Stimulated activated naive CD8-positive, alpha-beta T cell treated with anti-CD3 and anti-CD28 coated beads, Interleukin-15, Interleukin-2, amounts not matched to agents 100 U/mL and 50 U/mL, for 24 hours (primary cell): Measurements from ENCODE around the gene HS1BP3.
A peak's percentile ranks its signal among the peaks of the same experiment; 100 is the strongest.

Source experiments
- ATAC-seq: fragments of 150-1000 bp; cut with Tn5 transposase; one replicate; pipeline ENCODE4 v1.10.0; 2021
- DNase-seq: peaks from one replicate; pipeline ENCODE4 v3.0.0; 2021

HS1BP3 gene, protein sequence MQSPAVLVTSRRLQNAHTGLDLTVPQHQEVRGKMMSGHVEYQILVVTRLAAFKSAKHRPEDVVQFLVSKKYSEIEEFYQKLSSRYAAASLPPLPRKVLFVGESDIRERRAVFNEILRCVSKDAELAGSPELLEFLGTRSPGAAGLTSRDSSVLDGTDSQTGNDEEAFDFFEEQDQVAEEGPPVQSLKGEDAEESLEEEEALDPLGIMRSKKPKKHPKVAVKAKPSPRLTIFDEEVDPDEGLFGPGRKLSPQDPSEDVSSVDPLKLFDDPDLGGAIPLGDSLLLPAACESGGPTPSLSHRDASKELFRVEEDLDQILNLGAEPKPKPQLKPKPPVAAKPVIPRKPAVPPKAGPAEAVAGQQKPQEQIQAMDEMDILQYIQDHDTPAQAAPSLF

GRCh38 chr2:20650877-20651730, at the start of gene HS1BP3:
Gene HS1BP3 (minus strand): TSS chr2:20651098. CDS start chr2:20651063, 35 bp downstream.
- DNase-seq (peak; percentile 90), ATAC-seq (peak; percentile 97)

GRCh38 chr2:20698916-20699613, 48.2 kb upstream of the HS1BP3 start:
- no peak for ATAC-seq
- DNase-seq = no peak

DNA sequence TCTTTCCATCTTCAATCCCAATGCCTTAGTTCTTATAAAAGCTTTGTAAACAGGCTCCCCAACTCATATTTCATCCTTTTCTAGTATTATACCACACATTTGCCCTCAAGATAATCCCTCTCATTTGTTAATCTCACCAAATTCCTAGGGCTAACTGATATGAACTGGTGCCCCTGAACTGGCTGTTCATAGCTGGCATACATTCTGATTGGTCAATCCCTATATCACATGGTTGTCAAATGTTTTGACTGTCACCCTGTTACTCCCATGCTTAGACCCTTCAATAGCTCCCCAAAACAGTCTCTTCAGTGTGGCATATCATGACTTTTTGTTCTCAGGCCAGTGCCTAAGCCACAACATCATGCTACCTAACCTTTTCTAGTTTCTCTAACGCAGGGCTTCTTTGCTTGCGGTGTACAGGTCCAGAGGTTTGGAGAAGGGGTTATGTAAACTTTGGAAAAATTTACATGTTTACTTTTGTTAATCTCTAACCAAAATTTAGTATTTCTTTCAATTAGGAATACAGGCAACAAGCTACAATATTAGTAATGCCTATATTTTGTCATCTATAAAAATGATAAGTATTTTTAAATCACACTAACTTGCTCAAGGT, 46.5 kb upstream of the HS1BP3 start:
- no peak for ATAC-seq
- no peak for DNase-seq

- ATAC-seq (no peak), DNase-seq (no peak)
These were observed 45.5 kb upstream of the HS1BP3 start for GRCh38 chr2:20696366-20696765.

- no peak for ATAC-seq
- no peak for DNase-seq
These were observed 42.4 kb upstream of the HS1BP3 start for GRCh38 chr2:20693317-20693716.

GRCh38 chr2:20692081-20692480, 41.2 kb upstream of the HS1BP3 start:
- no peak for DNase-seq
- ATAC-seq = no peak

DNA sequence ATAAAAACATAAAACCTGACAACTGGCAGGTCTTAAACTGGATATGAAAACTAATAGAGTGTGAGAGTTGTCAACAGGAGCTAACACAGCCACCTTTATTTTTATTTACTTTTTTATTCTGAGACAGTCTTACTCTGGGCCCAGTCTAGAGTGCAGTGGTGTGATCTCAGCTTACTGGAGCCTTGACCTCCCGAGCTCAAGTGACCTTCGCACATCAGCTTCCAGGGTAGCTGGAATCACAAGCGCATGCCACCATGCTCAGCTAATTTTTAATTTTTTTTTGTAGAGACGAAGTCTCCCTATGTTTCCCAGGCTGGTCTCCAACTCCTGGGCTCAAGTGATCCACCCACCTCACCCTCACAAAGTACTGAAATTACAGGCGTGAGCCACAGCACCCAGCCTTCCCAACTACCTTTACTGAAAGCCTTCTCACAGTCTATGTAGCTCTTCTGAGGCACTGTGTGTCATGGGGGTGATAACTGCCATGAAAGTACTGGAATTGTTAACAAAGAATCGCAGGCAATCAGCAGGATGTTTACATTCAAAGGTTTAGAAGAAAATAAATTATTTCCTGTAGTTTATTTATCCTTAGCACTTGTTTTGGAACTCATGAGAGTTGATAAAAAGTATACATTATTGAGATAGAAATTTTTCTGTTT, 40.3 kb upstream of the HS1BP3 start:
- ATAC-seq (no peak), DNase-seq (no peak)

- DNase-seq (no peak), ATAC-seq (no peak)
These were observed 38.7 kb upstream of the HS1BP3 start for GRCh38 chr2:20689428-20690264.

DNA sequence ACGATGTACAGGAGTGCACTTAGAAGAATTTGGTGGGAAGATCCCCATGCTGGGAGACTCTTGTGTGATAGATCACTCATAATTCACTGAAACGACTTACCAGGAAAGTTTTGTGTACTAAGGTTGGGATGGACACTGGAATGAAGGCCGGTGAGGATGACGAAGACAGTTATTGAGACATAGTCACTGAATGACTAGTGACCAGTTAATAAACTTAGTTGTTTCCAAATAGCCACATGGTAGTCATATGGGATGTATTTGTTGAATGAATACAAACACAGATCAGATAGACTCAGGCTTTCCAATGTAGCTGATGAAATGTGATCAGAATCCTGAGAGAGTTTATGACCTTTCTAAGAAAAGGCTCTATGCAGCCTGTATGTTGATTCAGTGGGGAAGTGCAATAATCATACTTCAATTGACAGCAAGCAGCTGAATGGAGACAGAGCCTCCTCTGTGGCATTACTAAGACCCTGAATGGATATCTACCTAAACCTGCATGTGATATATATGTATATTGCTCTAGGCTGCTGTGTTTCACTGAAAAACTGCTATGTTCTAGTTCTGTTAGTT, 36.4 kb upstream of the HS1BP3 start:
- DNase-seq (no peak), ATAC-seq (no peak)

DNA sequence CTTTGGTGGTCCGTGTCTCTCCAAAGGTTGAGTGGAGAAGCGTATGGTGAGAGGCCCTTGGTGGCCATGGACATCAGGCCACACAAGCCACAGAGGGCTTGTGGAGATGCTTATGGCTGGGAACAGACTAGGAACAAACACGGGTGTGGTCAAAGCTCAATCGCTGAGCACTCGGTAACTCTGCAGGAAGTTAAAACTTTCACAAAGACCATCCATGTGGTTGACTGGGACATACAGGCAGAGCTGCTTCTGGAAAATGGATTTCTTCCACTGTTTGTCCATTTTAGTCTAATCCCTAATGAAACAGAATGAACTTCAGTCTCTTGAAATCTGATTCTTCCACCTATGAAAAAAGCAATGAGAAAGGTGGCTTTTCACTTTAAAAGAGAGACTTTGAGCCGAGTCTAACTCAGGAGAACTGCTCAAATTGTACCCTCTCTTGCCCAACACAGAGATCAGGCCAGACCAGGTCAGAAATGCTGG, 33.7 kb upstream of the HS1BP3 start:
- DNase-seq = no peak
- no peak for ATAC-seq

- ATAC-seq (no peak), DNase-seq (no peak)
These were observed 31.4 kb upstream of the HS1BP3 start for GRCh38 chr2:20682167-20682920.

DNA sequence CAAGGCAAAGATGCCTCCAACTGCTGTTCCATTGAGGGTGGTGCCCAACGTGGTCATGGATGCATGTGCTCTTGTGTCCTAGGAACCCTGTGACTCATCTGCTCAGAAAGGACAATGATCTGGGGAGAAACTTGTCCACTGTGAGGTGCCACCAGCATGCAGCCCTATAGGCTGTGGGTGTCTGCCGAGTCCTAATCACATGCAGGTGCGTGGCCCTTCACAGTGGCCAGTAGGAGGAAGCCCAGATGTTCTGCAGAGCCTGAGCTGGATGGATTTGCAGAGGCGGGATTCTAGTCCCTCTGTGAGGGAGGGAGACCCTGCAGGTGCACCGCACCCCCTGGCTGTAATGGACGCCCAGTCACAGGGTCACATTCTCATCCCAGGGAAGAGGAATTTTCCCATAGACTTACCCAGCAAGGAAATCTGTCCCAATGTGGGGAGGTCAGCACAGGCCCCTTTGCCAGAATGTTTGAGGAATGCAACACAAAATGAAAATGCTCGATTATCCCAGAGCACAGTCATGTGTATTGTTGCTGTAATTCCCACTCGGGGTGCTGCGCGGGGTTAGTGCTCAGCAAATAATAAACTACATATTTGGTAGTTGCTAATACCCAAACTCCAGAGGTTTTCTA, 30.0 kb upstream of the HS1BP3 start:
- DNase-seq (no peak), ATAC-seq (no peak)

GRCh38 chr2:20678780-20679179, 27.9 kb upstream of the HS1BP3 start:
- no peak for DNase-seq
- ATAC-seq = no peak

GRCh38 chr2:20678086-20678395, 27.1 kb upstream of the HS1BP3 start:
- no peak for DNase-seq
- ATAC-seq = no peak

DNA sequence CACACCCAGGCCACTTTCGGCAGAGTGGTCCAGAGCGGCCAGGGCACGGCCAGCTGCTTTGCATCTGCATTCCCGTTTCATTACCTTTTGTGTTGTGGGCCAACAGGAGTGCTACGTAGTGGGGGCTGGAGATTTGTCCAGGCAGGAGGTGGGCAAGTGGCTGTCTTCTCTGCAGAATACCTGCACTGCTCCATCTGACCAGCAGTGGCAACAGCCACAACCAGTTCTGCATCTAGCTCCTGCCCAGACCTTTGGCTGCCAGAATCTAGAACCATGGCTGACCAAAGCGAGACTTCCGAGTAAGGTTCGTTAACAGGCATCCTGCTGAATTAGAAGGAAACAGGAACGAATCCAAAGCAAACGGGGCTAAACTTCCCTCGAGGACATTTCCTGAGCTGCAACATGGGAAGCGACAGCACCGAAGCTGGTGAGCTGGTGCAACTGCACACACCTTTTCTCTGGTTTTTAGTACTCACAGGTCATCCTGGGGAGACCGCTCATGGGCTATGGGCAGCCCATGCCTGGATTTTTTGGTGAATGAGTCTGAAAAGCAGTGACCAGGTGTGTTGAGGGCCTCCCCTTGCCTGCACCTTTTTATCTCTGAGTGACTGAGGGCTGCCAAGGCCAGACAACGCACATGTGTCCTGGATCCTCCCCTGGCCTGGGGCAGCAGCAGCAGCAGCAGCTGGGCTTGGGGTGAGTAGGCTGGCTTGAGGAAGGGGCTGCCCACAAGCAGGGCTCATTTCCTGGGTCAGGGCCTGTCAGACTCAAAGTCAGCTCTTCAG, 26.6 kb upstream of the HS1BP3 start:
- DNase-seq (no peak), ATAC-seq (no peak)

GRCh38 chr2:20676353-20677215, 25.7 kb upstream of the HS1BP3 start:
- ATAC-seq (no peak), DNase-seq (no peak)

- no peak for DNase-seq
- ATAC-seq = peak; percentile 67
These were observed 24.9 kb upstream of the HS1BP3 start for GRCh38 chr2:20675701-20676352.
